HG03457 (cell line): ENCODE results near the gene TNFSF12.

ENCODE experiments used
- ATAC-seq: cut with Tn5 transposase; IDR thresholded peaks from one replicate; pipeline ENCODE4 v1.9.1; 2021; ENCODE audit warnings: moderate number of reproducible peaks; ENCODE audit not compliant: unreplicated experiment

TNFSF12 gene

DNA sequence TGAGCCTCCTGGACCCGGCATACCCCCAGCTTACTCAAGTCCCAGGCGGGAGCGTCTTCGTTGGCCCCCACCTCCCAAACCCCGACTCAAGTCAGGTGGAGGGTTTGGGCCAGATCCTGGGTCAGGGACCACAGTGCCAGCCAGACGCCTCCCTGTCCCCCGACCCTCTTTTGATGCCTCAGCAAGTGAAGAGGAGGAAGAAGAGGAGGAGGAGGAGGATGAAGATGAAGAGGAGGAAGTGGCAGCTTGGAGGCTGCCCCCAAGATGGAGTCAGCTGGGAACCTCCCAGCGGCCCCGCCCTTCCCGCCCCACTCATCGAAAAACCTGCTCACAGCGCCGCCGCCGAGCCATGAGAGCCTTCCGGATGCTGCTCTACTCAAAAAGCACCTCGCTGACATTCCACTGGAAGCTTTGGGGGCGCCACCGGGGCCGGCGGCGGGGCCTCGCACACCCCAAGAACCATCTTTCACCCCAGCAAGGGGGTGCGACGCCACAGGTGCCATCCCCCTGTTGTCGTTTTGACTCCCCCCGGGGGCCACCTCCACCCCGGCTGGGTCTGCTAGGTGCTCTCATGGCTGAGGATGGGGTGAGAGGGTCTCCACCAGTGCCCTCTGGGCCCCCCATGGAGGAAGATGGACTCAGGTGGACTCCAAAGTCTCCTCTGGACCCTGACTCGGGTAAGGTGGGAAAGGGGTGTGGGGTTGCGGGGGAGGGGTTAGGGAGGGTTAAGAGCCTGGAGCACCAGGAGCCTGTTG, 14.4 kb downstream of the TNFSF12 start:
- ATAC-seq = no peak

DNA sequence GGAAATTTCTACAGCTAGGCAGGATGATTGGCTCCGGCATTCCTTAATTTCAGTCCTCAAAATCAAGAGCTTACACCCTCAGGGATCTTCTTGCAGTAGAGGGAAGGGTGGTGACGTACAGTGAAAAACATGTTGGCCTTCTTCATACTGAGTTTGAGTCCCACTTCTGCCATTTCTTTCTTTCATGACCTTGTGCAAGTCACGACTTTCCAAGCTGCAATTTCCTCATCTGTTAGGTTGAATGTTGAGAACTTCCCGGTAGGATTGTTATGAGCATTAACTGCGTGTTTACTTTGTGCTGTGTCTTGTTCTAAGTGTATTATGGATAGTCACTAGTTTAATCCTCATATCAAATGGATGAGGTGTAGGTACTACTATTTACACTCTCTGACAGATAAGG, 20.7 kb downstream of the TNFSF12 start:
- no peak for ATAC-seq

DNA sequence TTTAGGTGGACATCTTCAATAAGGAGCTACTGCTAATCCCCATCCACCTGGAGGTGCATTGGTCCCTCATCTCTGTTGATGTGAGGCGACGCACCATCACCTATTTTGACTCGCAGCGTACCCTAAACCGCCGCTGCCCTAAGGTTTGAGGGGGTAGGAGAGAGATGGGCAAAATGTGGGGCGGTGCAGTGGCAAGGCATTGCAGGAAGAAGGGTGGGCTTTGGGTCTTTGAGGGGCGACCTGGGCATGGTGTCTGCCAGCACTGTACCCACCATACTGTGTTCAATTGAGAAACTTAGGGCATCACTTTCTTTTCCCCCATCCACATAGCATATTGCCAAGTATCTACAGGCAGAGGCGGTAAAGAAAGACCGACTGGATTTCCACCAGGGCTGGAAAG, 21.5 kb downstream of the TNFSF12 start:
- no peak for ATAC-seq

- ATAC-seq = peak; percentile 83
Measured at GRCh38 chr17:7572338-7572587, 23.4 kb downstream of the TNFSF12 start.

DNA sequence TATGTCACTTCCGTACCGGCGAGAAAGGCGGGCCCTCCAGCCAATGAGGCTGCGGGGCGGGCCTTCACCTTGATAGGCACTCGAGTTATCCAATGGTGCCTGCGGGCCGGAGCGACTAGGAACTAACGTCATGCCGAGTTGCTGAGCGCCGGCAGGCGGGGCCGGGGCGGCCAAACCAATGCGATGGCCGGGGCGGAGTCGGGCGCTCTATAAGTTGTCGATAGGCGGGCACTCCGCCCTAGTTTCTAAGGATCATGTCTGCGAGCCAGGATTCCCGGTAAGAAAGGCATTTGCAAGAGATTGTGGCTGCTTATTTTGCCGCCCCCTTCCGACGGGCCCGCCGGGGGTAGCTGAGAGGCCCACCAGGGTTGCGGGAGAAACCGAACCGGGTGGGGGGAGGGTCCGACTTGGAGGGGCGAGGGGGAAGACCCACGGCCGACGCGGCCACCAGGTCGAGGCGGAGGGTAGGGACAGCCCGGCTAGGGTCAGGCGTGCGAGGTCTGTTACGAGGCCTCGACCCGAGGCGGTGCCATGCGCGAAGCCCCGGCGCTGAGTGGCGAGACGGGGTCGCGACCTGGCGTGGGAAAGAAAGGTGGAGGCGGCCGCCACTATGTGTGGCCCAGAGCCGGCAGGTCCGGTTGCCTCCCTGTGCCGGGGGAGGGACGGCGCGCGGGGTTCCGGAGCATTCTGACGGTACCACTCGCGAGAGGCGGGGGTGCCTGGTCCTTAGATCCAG, 23.9 kb downstream of the TNFSF12 start:
- no peak for ATAC-seq

- ATAC-seq = no peak
Measured at GRCh38 chr17:7573324-7574080, 24.6 kb downstream of the TNFSF12 start.

DNA sequence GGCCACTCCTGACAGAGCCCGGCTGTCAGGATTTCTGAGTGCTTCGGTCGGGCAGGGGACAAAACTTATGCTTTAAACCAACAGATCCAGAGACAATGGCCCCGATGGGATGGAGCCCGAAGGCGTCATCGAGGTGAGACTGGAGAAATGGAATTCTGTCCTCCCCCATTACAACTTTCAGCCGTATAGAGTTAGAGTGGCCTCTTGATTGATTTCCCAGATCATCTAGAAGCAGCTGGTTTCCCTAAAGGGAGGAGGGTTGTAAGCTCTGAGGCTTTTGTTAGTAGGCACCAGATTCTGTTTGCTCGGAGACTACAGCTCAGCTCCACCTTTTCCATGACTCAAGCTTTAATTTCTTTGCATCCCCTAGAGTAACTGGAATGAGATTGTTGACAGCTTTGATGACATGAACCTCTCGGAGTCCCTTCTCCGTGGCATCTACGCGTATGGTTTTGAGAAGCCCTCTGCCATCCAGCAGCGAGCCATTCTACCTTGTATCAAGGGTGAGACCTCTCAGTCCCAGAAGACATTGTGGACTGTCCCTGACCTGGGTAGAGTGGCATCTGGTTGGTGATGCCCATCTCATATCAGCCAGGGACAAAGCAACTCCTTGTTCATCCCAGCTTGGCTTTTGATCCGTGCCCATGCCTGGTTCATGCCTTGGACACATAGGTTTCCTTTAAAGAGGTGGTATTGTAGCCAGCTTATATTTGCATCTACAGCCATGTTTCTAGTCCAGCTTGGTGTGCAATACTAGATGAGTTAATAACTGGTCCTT, 25.5 kb downstream of the TNFSF12 start:
- ATAC-seq = no peak

DNA sequence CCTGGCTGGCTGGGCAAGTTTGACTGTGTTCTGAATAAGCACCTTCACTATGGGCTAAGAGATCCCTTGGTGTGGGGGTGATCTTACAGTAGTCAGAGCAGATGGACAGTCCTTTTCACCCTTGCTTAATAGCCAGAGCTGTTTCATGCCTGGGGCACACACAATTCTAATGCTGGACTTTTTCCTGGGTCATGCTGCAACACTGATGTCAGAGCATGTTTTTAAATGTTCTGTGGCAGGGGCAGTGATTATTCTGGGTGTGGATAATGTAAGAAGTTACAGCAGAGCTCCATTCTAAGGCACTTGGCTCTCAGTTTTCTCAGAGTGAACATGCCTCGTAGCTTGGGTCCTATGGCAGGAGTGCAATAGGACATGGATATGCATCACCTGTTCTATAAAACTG, 26.6 kb downstream of the TNFSF12 start:
- ATAC-seq = no peak

DNA sequence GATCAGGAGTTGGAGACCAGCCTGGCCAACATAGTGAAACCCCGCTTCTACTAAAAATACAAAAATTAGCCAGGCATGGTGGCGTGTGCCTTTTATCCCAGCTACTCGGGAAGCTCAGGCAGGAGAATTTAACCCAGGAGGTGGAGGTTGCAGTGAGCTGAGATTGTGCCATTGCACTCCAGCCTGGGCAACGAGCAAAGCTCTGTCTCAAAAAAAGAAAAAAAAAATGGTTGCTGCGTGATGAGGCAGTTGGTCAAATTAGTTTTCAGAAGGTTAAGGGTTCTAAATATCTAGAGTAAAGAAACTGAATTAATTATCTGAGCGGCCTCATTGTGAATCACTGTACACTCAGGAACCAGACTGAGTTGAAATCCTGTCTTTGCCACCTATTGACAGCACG, 27.1 kb downstream of the TNFSF12 start:
- no peak for ATAC-seq

- no peak for ATAC-seq
Measured at GRCh38 chr17:7576432-7576937, 27.6 kb downstream of the TNFSF12 start.

- ATAC-seq = no peak
Measured at GRCh38 chr17:7577327-7578199, 28.7 kb downstream of the TNFSF12 start.

GRCh38 chr17:7579001-7579833, 30.4 kb downstream of the TNFSF12 start, which contains the start of gene CD68:
Gene CD68, plus strand, starts transcription at chr17:7579638. Its CDS starts 40 bp downstream, at chr17:7579678.
- ATAC-seq = no peak

DNA sequence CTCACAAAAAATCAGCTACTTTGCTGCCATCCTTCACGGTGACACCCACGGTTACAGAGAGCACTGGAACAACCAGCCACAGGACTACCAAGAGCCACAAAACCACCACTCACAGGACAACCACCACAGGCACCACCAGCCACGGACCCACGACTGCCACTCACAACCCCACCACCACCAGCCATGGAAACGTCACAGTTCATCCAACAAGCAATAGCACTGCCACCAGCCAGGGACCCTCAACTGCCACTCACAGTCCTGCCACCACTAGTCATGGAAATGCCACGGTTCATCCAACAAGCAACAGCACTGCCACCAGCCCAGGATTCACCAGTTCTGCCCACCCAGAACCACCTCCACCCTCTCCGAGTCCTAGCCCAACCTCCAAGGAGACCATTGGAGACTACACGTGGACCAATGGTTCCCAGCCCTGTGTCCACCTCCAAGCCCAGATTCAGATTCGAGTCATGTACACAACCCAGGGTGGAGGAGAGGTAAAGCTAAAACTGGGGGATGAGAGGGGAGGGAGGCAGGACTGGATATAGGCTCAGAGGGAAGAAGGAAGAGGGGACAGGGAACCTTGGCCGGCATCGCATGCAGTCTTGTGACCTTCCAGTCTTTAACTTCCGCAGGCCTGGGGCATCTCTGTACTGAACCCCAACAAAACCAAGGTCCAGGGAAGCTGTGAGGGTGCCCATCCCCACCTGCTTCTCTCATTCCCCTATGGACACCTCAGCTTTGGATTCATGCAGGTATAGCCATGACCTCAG, 31.2 kb downstream of the TNFSF12 start:
- ATAC-seq = no peak

GRCh38 chr17:7580604-7581575, 32.0 kb downstream of the TNFSF12 start:
- no peak for ATAC-seq

DNA sequence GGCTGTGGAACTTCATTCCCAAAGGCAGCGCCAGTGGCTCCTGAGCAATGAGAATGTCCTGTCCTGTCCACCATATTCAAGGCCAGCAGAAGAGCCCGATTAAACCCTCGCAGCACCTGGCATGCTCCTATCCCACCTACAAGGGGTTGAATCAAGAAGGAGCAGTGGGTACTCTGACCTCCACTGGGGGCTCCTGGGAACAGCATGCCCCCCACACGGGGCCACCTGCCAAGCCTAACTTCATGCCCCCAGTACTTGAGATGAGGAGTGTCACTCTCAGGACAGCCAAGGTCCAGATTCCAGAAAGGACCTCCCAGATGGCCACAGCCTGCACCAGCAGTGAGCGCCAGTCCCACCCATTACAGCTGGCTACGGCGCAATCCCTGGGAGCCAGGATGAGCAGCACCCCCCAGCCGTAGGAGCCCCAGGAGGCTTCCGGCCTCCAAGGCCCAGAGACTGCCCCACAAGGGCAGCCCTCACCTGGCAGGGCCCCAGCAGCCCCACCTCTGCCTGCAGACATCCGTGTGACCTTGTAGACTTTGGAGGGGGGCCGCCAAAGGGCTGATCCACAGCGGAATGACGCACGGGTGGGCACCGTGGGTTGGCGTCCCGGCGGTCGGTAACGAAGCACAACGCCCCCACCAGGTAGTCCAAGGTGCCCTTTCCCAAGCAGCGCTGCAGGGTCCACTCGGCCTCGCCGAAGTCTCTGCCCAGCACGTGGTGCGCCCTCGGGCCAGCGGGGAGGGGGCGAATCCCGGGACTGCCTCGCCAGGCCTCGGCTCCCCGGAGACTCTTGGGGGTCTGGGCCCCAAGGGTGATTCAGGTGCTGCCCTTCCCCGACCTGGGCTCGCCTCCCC, 33.8 kb downstream of the TNFSF12 start:
- ATAC-seq = no peak
